HG03025 (cell line): ENCODE measurements around the gene AKR1B1.
"Not testable (repeated sequence)": the region's sequence is repeated elsewhere in the genome, so short reads cannot be mapped to it uniquely, and the experiment has no call there.

Experiments used
- ATAC-seq: cut with Tn5 transposase; IDR thresholded peaks from one replicate; pipeline ENCODE4 v1.9.1; 2021; ENCODE audit warnings: mild to moderate bottlenecking, moderate library complexity; ENCODE audit not compliant: unreplicated experiment, low FRiP score

AKR1B1 gene

DNA sequence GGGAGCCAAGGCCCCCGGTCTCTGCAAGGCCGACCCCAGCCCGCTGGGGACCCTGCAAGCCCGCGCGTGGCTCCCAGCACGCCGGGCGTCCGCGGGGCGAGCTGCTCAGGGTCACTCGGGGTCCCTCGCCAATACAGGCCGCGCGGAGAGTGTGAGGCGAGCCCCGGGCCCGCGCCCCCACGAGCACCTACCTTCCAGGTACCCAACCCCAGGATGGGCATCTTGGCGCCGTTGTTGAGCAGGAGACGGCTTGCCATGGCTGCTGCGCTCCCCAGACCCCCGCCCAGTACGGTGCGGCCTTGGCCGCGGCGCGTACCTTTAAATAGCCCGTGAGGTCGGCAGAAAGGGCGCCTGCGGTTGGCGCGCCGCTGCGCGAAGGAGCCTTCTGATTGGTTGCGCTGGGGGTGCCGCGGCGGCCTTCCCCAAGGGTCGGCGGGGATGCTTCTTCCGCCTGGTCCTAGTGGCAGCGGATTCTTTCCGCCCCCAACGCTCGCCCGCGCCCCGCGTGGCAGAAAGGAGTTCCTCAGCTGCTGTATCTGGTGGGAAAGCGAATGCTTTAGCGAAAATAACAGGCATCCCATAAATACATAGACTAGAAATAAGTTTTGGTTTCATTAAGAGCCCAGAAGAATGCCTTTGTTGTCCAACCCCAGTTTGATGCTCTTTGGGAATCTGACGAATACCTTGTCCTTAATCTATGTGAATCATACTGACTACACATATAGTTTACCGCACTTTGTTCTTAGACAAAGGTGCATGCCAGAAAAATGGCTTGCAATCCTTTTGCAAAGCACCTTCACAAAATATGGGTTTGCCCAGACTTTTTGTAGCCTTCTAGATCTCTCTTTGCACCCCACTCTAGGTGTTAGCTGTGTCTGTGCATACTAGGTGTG is at the start of gene AKR1B1:
Gene AKR1B1 (minus strand): TSS at position 295 of the 893 bp plus-strand sequence. CDS start 38 bp downstream, at position 257.
- peak; percentile 95 for ATAC-seq

DNA sequence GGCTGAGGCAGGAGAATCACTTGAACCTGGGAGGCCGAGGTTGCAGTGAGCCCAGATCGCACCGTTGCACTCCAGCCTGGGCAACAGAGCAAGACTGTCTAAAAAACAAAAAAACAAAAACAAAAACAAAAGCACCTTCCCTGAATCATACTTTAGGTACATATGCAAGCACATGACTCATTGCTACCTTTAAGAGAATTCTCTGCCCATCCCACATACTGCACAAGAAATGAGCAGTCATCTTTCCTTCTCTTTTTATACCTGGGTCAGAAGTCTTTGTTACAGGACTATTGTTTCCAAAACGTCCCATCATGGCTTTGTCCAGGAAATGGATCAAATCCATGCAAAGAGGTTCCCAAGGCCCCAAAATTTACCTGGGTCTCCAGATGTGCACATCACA is 47.0 kb upstream of the AKR1B1 start:
- ATAC-seq, result no peak

DNA sequence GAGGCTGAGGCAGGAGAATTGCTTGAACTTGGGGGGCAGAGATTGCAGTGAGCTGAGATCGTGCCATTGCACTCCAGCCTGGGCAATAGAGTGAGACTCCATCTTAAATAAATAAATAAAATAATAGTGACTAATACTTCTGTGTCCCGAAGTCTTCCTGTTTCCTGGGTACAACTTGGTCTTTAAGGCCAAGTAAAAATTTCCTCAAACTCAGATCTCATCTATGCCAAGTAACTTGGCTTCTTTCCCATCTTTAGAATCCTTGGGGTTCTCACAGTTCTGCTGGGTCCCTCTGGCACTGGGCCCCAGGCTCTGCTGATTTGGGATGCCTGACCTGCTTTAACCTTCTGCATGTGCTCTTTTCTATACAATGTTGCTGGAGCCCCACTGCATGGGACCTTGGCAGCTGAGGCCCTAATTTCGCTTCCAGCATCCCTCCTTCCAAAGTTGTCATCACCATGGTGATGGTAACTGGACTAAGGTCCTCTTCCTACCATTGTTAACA is 45.8 kb upstream of the AKR1B1 start:
- no peak for ATAC-seq

DNA sequence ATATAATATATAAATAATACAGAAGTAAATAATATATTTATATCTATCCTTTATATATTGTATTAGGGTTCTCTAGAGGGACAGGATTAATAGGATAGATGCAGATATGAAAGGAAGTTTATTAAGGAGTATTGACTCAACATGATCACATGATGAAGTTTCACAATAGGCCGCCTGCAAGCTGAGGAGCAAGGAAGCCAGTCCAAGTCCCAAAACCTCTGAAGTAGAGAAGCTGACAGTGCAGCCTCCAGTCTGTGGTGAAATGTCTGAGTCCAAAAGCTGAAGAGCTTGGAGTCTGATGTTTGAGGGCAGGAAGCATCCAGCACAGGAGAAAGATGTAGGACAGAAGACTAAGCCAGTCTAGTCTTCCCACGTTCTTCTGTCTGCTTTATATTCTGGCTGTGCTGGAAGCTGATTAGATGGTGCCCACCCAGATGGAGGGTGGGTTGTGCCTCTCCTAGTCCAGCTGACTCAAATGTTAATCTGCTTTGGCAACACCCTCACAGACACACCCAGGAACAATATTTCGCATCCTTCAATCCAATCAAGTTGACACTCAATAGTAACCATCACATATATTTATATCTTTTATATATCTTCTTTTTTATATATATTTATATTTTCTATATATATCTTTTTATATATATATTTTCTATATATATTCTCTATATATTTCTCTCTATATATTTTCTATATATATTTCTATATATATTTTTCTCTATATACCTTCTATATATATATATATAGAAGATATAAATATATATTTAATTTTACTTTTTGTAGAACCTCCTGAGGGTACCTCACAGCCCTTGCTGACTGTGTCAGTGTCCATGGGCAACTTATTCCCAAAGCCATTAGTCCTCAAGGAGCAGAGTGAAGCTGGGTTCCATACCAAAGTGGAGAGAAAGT is 43.8 kb upstream of the AKR1B1 start:
- no peak for ATAC-seq

DNA sequence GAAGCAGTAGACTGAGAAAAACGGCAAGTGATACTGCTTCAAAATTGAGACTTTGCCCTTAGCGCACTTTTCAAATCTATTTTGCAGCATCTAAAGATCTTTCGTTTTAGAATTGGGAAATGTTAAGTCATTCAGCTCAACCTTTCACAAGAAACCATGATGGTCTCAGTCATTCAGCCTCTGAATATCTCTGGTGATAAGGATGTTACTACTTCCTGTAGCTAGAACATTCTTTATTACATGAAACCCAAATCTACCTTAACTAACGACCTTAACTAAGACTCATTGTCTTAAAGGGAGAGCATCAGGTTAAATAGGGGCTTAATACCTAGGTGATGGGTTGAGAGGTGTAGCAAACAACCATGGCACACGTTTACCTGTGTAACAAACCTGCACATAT is 42.1 kb upstream of the AKR1B1 start:
- ATAC-seq, result no peak

DNA sequence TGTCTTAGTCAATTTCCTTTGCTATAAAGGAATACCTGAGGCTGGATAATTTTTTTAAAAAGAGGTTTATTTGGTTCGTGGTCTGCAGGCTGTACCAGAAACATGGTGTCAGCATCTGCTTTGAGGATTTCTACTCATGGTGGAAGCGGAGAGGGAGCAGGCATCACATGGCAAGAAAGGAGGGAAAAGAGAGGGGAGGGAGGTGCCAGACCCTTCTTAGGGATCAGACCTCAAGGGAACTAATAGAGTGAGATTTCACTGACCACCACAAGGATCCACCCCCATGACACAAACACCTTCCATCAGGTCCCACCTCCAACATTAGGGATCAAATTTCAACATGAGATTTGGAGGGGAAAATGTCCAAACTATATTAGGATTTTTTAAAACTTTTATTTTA is 41.5 kb upstream of the AKR1B1 start:
- no peak for ATAC-seq

DNA sequence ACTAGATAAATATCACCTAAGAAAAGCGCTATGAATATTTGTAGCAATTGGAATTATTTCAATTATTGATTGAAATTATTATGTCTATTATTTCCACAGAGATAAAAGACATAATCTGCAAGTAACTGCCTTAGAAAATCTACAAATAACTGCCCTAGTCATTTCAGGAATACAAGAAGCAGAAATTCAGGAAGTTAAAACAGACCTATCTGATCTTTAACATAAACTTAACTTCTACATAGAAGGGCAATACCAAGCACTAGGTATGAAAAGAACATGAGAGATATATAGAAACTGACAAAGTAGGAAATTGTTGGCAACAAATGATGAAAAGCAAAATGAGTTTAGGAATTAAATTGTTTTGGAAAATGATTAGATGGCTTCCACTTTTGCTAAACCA is 36.6 kb upstream of the AKR1B1 start:
- ATAC-seq, result no peak

DNA sequence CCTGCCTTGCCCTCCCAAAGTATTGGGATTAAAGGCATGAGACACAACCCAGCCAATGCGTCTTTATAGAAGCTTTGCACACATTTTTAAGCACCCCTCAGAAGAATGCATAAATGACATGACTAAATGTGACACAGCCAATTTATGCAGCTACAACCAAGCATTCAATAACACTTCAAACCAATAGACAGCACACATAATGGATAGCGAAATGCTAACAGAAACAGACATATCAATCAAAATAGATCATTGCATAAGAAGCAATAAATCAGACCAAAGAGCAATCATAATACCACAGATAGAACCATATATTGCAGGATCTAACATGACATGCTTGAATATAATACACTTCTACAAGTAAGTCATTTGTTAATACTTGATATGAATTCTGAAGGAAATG is 34.2 kb upstream of the AKR1B1 start:
- no peak for ATAC-seq

DNA sequence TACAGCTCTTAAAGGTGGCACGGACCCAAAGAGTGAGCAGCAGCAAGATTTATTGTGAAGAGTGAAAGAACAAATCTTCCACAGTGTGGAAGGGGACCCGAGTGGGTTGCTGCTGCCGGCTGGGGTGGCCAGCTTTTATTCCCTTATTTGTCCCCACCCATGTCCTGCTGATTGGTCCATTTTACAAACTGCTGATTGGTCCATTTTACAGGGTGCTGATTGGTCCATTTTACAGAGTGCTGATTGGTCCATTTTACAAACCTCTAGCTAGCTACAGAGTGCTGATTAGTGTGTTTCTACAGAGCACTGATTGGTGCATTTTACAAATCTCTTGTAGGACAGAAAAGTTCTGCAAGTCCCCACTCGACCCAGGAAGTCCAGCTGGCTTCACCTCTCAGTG is 28.8 kb upstream of the AKR1B1 start:
- ATAC-seq, result not testable (repeated sequence)

DNA sequence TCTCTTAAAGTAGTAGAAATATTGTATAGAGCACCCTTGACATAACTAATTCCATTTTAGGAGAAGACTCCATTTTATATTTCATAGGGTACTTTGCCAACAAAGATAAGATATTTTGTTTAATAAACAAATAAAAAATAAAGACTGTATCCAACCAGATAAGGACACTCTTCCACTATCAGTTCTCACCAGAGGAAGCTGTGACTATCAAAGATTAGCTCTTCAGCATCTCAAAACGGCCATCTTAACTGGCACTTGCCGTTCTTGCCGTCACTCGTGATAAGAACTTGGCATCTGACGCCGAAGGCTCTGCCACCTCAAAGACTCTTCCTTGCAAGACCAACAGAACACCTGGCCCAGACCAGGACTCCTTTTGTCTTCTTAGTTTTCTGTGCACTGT is 26.3 kb upstream of the AKR1B1 start:
- ATAC-seq, result no peak

DNA sequence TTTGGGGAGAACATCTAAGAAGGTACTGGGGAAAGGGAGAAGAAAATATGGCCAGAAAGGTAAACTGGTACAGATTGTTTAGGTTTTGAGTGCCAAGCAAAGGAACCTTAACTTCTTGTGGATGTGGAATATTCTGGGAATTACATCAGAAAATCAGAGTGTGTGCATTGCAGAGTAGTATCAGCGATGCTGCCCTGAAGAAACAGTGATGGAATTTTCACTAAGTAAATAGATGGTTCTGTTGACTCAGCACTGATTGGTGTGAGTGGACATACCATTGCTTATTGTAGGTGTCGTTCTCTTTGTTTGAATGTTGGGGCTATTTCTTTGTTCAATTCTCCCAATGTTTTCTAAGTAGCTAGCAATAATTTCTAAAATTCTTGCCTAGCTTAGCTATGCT is 24.4 kb upstream of the AKR1B1 start:
- no peak for ATAC-seq

DNA sequence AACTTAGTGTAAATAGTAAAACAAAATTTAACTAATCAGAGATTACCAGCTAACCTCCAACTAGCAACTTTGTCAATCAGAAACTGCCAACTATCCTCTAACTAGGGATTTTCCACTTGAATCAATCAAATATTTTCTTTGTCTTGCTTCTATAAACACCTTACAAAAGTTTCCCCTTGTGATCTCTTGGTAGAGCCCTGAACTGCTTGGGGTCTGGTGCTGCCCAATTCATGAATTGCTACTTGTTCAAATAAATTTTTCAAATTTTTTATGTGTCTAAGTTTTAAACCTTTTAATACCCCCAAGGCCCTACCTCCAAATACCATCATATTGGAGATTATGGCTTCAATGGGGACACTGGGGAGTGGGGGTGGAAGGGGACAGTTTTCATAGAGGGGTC is 24.0 kb upstream of the AKR1B1 start:
- no peak for ATAC-seq

DNA sequence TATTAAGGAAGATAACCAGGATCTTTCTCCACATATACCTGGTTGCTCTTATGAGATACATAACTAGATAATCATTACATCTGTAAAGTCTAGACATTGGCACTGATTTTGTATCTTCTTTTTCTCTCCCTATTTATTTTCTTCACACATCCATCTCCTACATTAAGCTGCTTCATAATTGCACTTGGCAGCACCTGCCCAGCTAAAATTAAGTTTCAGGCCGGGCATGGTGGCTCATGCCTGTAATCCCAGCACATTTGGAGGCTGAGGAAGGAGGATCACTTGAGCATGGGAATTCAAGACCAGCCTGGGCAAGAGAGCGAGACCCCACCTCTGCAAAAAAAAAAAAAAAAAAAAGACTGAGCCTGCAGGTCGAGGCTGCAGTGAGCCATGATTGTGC is 22.3 kb upstream of the AKR1B1 start:
- no peak for ATAC-seq

DNA sequence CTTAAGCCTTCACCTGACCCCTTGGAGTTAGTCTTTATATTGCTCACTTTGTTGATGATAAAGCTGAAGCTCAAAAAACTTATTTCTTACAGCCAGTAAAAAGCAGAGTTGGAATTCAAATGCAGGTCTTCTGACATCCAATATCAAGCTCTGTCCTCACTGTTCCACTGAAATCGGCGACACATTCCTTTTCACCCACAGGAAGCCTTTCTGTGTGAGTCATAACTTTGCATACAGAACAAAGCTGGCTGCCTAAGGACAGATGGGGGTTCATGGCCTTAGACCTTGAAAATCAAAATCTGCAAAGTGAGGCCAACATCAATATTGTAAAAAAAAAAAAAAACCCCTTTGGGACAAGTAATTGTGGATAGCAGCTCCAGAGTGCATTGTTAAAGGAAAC is 21.8 kb upstream of the AKR1B1 start:
- no peak for ATAC-seq

DNA sequence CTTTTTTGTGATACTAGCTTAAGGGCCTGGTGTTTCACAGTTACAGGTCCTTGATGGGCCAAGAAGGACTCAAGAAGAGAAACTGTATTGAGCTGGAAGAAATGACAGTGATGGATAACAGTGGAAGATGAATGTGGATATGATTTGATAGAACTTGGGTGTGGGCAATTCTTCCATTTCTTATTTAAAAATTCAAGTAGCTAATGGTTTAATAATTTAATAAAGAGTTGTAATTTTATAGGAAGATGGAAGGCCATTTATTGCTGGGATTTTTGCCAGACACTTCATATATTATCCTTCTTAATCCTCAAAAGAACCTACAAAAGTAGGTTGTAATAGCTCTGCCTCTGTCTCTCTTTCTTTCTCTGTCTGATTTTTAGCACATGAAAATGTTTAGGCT is 21.3 kb upstream of the AKR1B1 start:
- no peak for ATAC-seq

DNA sequence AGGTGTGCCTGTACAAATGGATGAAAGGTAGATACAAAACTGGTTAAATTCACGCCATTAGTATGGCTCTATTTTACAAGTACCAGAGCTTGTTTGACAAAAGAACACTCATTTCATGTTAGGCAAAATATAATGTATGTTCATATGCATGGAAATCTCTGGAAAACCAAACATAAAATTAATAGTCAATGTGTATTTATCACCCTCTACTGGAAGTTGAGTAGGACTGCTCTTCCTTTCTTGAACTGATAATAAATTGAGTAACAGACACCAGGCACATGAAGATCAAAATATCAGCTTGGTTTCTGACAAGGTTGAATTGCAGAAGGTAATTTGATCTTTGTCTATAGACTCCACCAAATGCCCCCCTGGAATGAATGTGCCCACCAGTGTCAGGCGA is 19.8 kb upstream of the AKR1B1 start:
- ATAC-seq, result no peak

DNA sequence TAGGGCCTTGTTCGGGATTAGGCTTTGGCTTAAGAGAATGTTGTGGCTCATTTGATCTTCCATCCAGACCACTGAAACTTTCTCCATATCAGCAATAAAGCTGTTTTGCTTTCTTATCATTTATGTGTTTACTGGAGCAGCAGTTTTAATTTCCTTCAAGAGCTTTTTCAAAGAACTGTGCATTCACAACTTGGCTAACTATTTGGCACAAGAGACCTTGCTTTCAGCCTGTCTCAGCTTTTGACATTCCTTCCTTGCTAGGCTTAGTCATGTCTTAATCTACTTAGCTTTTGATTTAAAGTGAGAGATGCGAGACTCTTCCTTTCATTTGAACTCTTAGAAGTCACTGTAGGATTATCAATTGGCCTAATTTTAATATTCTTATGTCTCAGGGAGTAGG is 19.1 kb upstream of the AKR1B1 start:
- ATAC-seq, result no peak

DNA sequence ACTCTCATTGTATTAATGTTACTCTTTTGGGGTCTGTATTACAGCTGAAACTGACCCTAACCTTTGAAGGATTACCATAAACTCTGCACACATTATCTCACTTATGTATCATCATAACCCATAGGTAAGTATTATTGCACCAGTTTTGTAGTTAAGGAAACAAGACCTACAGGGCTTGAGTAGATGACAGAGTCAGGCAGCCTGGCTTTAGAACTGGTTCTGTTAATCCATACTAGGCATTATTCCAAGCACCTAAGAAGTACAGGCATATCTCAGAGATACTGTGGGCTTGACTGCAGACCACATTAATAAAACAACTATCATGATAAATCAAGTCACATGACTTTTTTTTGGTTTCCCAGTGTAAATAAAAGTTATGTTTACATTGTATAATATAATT is 17.1 kb upstream of the AKR1B1 start:
- ATAC-seq, result no peak

DNA sequence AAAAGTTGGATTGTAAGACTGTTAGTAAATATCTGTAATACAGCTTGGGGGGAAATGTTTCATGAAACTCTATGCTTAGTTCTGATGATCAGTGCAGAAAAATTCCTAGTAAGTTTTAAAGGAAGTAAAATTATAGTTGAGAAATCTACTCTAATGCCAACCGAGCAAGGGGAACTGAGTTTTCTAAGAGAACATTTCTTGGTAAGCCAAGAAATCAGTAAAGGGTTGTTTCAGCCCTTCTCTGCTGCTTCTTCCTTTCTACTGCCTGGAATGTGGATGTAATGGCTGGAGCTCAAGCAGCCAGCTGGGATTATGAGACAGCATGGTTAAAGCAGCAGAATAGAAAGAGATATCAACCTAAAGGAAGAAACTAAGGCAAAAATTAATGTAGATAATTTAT is 15.9 kb upstream of the AKR1B1 start:
- ATAC-seq, result no peak

DNA sequence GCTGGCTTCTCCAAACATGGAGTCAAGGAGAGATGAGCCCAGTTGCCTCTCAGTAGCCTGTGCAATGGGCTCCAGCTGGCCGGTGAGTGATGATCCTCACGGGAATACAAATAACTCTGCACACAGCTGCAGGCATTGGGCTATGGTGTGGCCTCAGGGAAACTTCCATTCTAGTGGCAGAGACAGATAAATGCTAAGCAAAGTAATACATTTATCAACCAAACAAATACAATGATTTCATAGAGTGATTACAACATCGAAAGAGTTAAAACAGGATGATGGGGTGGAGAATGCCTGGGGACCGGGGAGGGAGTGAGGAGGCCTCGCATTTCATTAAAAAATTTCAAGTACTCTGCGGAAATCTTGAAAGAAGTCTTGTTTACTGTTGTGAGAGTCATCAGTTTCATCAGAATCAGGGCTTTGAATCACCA is 15.0 kb upstream of the AKR1B1 start:
- ATAC-seq, result no peak

DNA sequence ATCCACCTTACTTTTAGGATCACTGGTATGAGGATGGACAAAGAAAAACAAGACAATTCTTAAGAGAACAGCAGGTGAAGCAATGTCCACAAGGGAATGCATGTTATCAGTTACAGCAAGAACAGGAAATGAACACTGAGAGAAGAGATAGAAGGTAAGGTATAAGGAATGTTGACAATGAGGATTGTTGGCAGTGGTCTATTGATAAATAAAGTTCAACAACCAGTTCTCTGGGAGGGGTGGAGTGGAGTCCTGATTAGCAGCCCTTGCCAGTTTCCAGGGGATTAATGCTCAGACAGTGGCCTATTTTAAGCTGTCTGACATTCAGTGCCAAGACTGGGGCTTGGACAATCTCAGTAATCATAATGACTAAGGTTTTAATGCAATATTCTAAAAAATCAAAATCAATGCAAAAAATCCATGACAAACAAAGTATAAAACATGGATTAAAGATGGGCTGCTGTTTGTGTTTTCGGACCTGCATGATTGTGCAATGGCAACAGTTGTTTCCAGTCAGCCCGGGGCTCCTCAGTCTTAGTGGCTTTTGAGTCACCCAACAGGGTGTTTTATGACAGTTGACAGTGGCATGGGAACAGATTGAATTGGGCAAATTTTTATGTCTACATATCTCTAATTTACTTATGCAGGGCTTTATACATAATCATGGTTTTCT is 13.8 kb upstream of the AKR1B1 start:
- no peak for ATAC-seq
